HCT116 (cell line): ENCODE measurements around the gene NSUN7. TPM values are rescaled to one million over a fixed set of nuclear protein-coding genes. Genes with fewer than 3 reads are reported as not detected.
"Not testable (repeated sequence)": the region's sequence is repeated elsewhere in the genome, so short reads cannot be mapped to it uniquely, and the experiment has no call there.

Experiments
- ATAC-seq: fragments of 200-7000 bp; cut with Tn5 transposase; 2 replicates; pipeline ENCODE4 v1.9.1; 2020; ENCODE audit warnings: mild to moderate bottlenecking, moderate library complexity
- BruUV-seq: library from RNA; stranded (reverse); fragments of 400-500 nt; replicated peaks from 2 replicates; lab custom pipeline; 2021; lab: Mats Ljungman, UMichigan
- CTCF ChIA-PET: fragments of 300-600 bp; sonication (Branson Sonifier 250); formaldehyde crosslinking; loops from one replicate; lab custom pipeline; 2021; ENCODE audit warnings: antibody characterized with exemption; lab: Charles Lee
- POLR2A ChIA-PET: fragments of 300-600, 350-600 bp; sonication (Branson Sonifier 250); formaldehyde crosslinking; loops from one replicate; lab custom pipeline; 2021; ENCODE audit warnings: antibody characterized with exemption; lab: Charles Lee
- RAD21 ChIA-PET, 2 experiments: fragments of 300-600 bp; sonication (Branson Sonifier 250); formaldehyde crosslinking; loops; one replicate each; lab custom pipeline; 2023; ENCODE audit warnings: low total read pairs in 2 of 2; ENCODE audit not compliant: uncharacterized antibody in 2 of 2, unreplicated experiment in 2 of 2, low non-redundant PET in 1 of 2; lab: Charles Lee
- DNase-seq: peaks from one replicate; pipeline ENCODE4 v3.0.0-alpha.2; 2010; ENCODE audit warnings: low read depth, low spot score
- H2AFZ ChIP-seq: fragments of 200-600 bp; shearing (Covaris generic), sonication (generic); 2 replicates; pipeline ENCODE4 v1.6.1; 2017; ENCODE audit warnings: low read depth, mixed run types, mixed read lengths, antibody characterized with exemption, low read length; ENCODE audit not compliant: poor library complexity, severe bottlenecking
- H3K27ac ChIP-seq: 2 replicates; pipeline ENCODE4 v1.5.1; 2012; ENCODE audit warnings: low read depth, low read length
- H3K27me3 ChIP-seq: fragments of 200-600 bp; sonication (generic); 2 replicates; pipeline ENCODE4 v1.6.1; 2016; ENCODE audit warnings: mixed run types, low read length, mixed read lengths; ENCODE audit not compliant: insufficient read depth
- H3K36me3 ChIP-seq, 2 experiments: fragments of 200-500 bp in 1 of 2; fragments of 200-600 bp in 1 of 2; sonication (Bioruptor generic) in 1 of 2; sonication (generic) in 1 of 2; 2 replicates each; pipeline versions ENCODE4 v1.5.1 to v1.6.1; 2014 to 2016; ENCODE audit warnings: low read length in 2 of 2, inconsistent platforms in 1 of 2, mixed read lengths in 1 of 2, mixed run types in 1 of 2; ENCODE audit not compliant: insufficient read depth in 2 of 2, control insufficient read depth in 1 of 2
- H3K4me1 ChIP-seq, 2 experiments: fragments of 200-600 bp in 1 of 2; sonication (generic) in 1 of 2; 2 replicates each; pipeline versions ENCODE4 v1.5.1 to v1.6.1; 2012 to 2017; ENCODE audit warnings: low read length in 2 of 2, inconsistent platforms in 1 of 2, mild to moderate bottlenecking in 1 of 2, mixed read lengths in 1 of 2, mixed run types in 1 of 2, moderate library complexity in 1 of 2; ENCODE audit not compliant: insufficient read depth in 2 of 2, control insufficient read depth in 1 of 2
- H3K4me2 ChIP-seq: fragments of 200-600 bp; sonication (generic); 2 replicates; pipeline ENCODE4 v1.6.1; 2017; ENCODE audit warnings: mixed run types, low read length, mixed read lengths
- H3K4me3 ChIP-seq, 2 experiments: fragments of 200-600 bp in 1 of 2; sonication (generic) in 1 of 2; replicated peaks in 1 of 2; 2 replicates each; pipeline ENCODE4 v1.5.1; 2011 to 2016; ENCODE audit warnings: low read length in 2 of 2, control low read depth in 1 of 2, low read depth in 1 of 2, mild to moderate bottlenecking in 1 of 2, mixed read lengths in 1 of 2, mixed run types in 1 of 2
- H3K79me2 ChIP-seq: fragments of 200-600 bp; sonication (generic); 2 replicates; pipeline ENCODE4 v1.6.1; 2017; ENCODE audit warnings: mild to moderate bottlenecking, mixed run types, low read length, moderate library complexity, mixed read lengths; ENCODE audit not compliant: insufficient read depth
- H3K9ac ChIP-seq: fragments of 200-600 bp; sonication (generic); 2 replicates; pipeline ENCODE4 v1.6.1; 2016; ENCODE audit warnings: low read length, mixed read lengths
- H3K9me2 ChIP-seq: fragments of 200-600 bp; sonication (generic), shearing (Covaris generic); 2 replicates; pipeline ENCODE4 v1.6.1; 2017; ENCODE audit warnings: mixed run types, mild to moderate bottlenecking, moderate library complexity; ENCODE audit not compliant: insufficient read depth
- H3K9me3 ChIP-seq, 2 experiments: fragments of 200-500 bp in 1 of 2; fragments of 200-600 bp in 1 of 2; sonication (Bioruptor generic) in 1 of 2; sonication (generic) in 1 of 2; 2 replicates each; pipeline ENCODE4 v1.6.1; 2014 to 2017; ENCODE audit warnings: low read length in 2 of 2, mixed read lengths in 2 of 2, inconsistent platforms in 1 of 2, low read depth in 1 of 2, mild to moderate bottlenecking in 1 of 2, mixed run types in 1 of 2, moderate library complexity in 1 of 2; ENCODE audit not compliant: control insufficient read depth in 1 of 2, insufficient read depth in 1 of 2
- H4K20me1 ChIP-seq: fragments of 200-600 bp; sonication (generic), shearing (Covaris generic); 2 replicates; pipeline ENCODE4 v1.6.1; 2017; ENCODE audit warnings: mixed run types, mild to moderate bottlenecking, moderate library complexity; ENCODE audit not compliant: insufficient read depth
- ATF3 ChIP-seq: IDR thresholded peaks from 2 replicates; pipeline ENCODE4 v1.6.1; 2012
- CTCF ChIP-seq, 3 experiments: fragments of 200-600 bp in 1 of 3; sonication (generic) in 1 of 3; IDR thresholded peaks in 2 of 3; conservative IDR thresholded peaks in 1 of 3; 2 replicates each; pipeline ENCODE4 v1.5.1; 2012 to 2017; ENCODE audit warnings: low read depth in 2 of 3, low read length in 2 of 3, antibody characterized with exemption in 1 of 3, borderline replicate concordance in 1 of 3, control low read depth in 1 of 3, mild to moderate bottlenecking in 1 of 3, mixed read lengths in 1 of 3, mixed run types in 1 of 3, moderate library complexity in 1 of 3; ENCODE audit not compliant: insufficient read depth in 1 of 3
- EGR1 ChIP-seq: IDR thresholded peaks from 2 replicates; pipeline ENCODE4 v1.6.1; 2012; ENCODE audit warnings: low read depth
- ELF1 ChIP-seq: IDR thresholded peaks from 2 replicates; pipeline ENCODE4 v1.6.1; 2012; ENCODE audit warnings: low read depth, borderline replicate concordance
- EZH2phosphoT487 ChIP-seq: fragments of 200-600 bp; IDR thresholded peaks from 2 replicates; pipeline ENCODE4 v1.6.1; 2018; ENCODE audit warnings: antibody characterized with exemption, borderline replicate concordance
- FOSL1 ChIP-seq: IDR thresholded peaks from 2 replicates; pipeline ENCODE4 v1.6.1; 2012; ENCODE audit warnings: low read depth
- JUND ChIP-seq: IDR thresholded peaks from 2 replicates; pipeline ENCODE4 v1.6.1; 2012
- MAX ChIP-seq: IDR thresholded peaks from 2 replicates; pipeline ENCODE4 v1.6.1; 2012
- POLR2AphosphoS5 ChIP-seq: IDR thresholded peaks from 2 replicates; pipeline ENCODE4 v1.6.1; 2011; ENCODE audit warnings: mild to moderate bottlenecking, low read depth, low read length, moderate library complexity
- RAD21 ChIP-seq: IDR thresholded peaks from 2 replicates; pipeline ENCODE4 v1.6.1; 2012; ENCODE audit warnings: low read depth, mild to moderate bottlenecking
- SIN3A ChIP-seq: IDR thresholded peaks from 2 replicates; pipeline ENCODE4 v1.6.1; 2012; ENCODE audit warnings: low read depth
- SP1 ChIP-seq: IDR thresholded peaks from 2 replicates; pipeline ENCODE4 v1.6.1; 2012; ENCODE audit warnings: low read depth
- SRF ChIP-seq: IDR thresholded peaks from 2 replicates; pipeline ENCODE4 v1.6.1; 2012; ENCODE audit warnings: low read depth
- TCF7L2 ChIP-seq: IDR thresholded peaks from 2 replicates; pipeline ENCODE4 v1.7.0; 2011; ENCODE audit warnings: borderline replicate concordance, inconsistent platforms; ENCODE audit not compliant: insufficient read depth, insufficient read length; ENCODE audit errors: extremely low read depth
- YY1 ChIP-seq: IDR thresholded peaks from 2 replicates; pipeline ENCODE4 v1.6.1; 2011; ENCODE audit warnings: low read length, low read depth, moderate library complexity, mild to moderate bottlenecking; ENCODE audit not compliant: insufficient replicate concordance; ENCODE audit errors: extremely low read depth
- ZBTB33 ChIP-seq: IDR thresholded peaks from 2 replicates; pipeline ENCODE4 v1.6.1; 2011; ENCODE audit warnings: mild to moderate bottlenecking, low read length, moderate library complexity; ENCODE audit not compliant: insufficient replicate concordance; ENCODE audit errors: extremely low read depth
- ZNF274 ChIP-seq: fragments of 200-500 bp; sonication (Bioruptor generic); IDR thresholded peaks from 2 replicates; pipeline ENCODE4 v1.6.1; 2014; ENCODE audit warnings: mild to moderate bottlenecking, low read depth, low read length, inconsistent platforms
- intact Hi-C: fragments of 100-400 bp; cut with micrococcal nuclease; formaldehyde crosslinking; loops from 2 replicates; pipeline ENCODE4 v1.10.0; 2022
- total RNA-seq: library from RNA; stranded (reverse); gene quantifications from one replicate; pipeline ENCODE4 v1.2.1, GENCODE V29; 2021; ENCODE audit not compliant: unreplicated experiment

The NSUN7 gene
- total RNA-seq, 1 experiment from 2014 or later: 0.07 TPM

GRCh38 chr4:40710484-40711254 is 39.1 kb upstream of the NSUN7 start:
- H3K4me1 ChIP-seq: no peaks in the 10 kb centered on the region
- no peaks in the 10 kb centered on the region for H4K20me1 ChIP-seq
- H3K36me3 ChIP-seq: no peaks in the 10 kb centered on the region
- DNase-seq (no peak), ATAC-seq (no peak)
- no TSS peak for BruUV-seq
- CTCF ChIA-PET: no interaction called here
- TF ChIP-seq TCF7L2: no peak
- TF ChIP-seq YY1: no peak
- TF ChIP-seq ZNF274: no peak
- TF ChIP-seq ELF1: no peak
- TF ChIP-seq EZH2phosphoT487: no peak
- TF ChIP-seq CTCF (IDR thresholded peaks at IDR 0.05 in 2 of 3, conservative IDR thresholded peaks at IDR 0.05 in 1 of 3; ENCODE audit: borderline replicate concordance in 1 of 3, insufficient read depth in 1 of 3, low read depth in 2 of 3, low read length in 2 of 3): no peak
- TF ChIP-seq SIN3A: no peak
- no peak for TF ChIP-seq RAD21
- TF ChIP-seq SRF: no peak
- TF ChIP-seq ZBTB33: no peak
- no peak for TF ChIP-seq SP1
- no peak for TF ChIP-seq EGR1
- TF ChIP-seq FOSL1: no peak
- no peak for TF ChIP-seq ATF3
- no peak for TF ChIP-seq POLR2AphosphoS5
- TF ChIP-seq MAX: no peak
- TF ChIP-seq JUND: no peak
- H3K27ac ChIP-seq: no peak overlapping the region
- H3K79me2 ChIP-seq: no peaks in the 10 kb centered on the region
- RAD21 ChIA-PET: no interaction called here
- POLR2A ChIA-PET: no interaction called here
- no peaks in the 10 kb centered on the region for H3K27me3 ChIP-seq
- no peak overlapping the region for H2AFZ ChIP-seq
- intact Hi-C loops: loop anchor here (10.0 kb wide), 1 partner anchor 556 kb away; no protein-coding TSS in a partner anchor
- H3K9me2 ChIP-seq: 0 out of 2 replicates have a peak, but pooled peaks cover 3% of the 10 kb centered on the region
- no peak overlapping the region for H3K4me3 ChIP-seq
- no peak overlapping the region for H3K4me2 ChIP-seq
- H3K9ac ChIP-seq: no peak overlapping the region
- no peaks in the 10 kb centered on the region for H3K9me3 ChIP-seq

GRCh38 chr4:40713001-40713400 is 36.8 kb upstream of the NSUN7 start:
- intact Hi-C loops: loop anchor here (10.0 kb wide), 1 partner anchor 558 kb away; no protein-coding TSS in a partner anchor
- POLR2A ChIA-PET: not testable (repeated sequence)

More at GRCh38 chr4:40713001-40713400, 36.8 kb upstream of the NSUN7 start:
- H3K4me3 ChIP-seq, DNase-seq, H3K27ac ChIP-seq, H3K9me3 ChIP-seq, BruUV-seq, H3K9me2 ChIP-seq, H4K20me1 ChIP-seq, H3K79me2 ChIP-seq, H3K27me3 ChIP-seq, H2AFZ ChIP-seq, H3K4me2 ChIP-seq, H3K4me1 ChIP-seq, ATAC-seq, CTCF ChIA-PET, H3K9ac ChIP-seq, H3K36me3 ChIP-seq: not testable (repeated sequence)
- RAD21 ChIA-PET: interaction anchor here in 1 of 2 experiments (0.6 kb wide), 1 partner anchor 183 kb away, joined by 3 read pairs; no protein-coding TSS in a partner anchor
